ENCODE data around the gene HARS1.

Gene HARS1

DNA sequence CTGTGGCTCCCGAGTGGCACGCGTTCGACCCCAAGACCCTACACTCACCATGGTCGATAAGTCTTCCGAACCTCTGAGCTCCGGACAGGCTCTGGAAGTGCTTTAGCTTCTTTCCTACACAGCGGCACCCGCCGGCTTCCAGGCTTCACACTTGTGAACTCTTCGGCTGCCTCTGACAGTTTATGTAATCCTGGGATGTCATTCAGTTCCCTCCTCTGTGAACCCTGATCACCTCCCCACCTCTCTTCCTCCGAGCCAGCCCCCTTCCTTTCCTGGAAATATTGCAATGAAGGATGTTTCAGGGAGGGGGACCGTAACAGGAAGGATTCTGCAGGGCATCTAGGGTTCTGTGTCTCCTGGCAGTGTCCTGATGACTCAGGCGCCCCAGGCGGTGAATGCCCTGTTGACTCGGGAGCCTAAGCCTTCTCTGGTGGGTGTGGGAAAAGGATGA lies 58.1 kb downstream of the HARS1 start, which contains the start of gene CD14:
Gene CD14 (minus strand): TSS at position 155 of the 451 bp plus-strand sequence. CDS start 104 bp downstream, at position 51.
- H3K36me3 ChIP-seq (replicated peaks; ENCODE audit: low read depth, low read length): no peaks in the 10 kb centered on the region
- H2AFZ ChIP-seq (ENCODE audit: low read depth, low read length): no peak within 1 kb of the TSS
- H3K9me3 ChIP-seq (ENCODE audit: insufficient read depth, low read length): no peaks in the 10 kb centered on the region
- H4K20me1 ChIP-seq (ENCODE audit: insufficient read depth, low read length): no peaks in the 10 kb centered on the region
- no peak for TF ChIP-seq EZH2phosphoT487 (IDR thresholded peaks at IDR 0.05; ENCODE audit: low read depth)
- TF ChIP-seq, protein P1, sequence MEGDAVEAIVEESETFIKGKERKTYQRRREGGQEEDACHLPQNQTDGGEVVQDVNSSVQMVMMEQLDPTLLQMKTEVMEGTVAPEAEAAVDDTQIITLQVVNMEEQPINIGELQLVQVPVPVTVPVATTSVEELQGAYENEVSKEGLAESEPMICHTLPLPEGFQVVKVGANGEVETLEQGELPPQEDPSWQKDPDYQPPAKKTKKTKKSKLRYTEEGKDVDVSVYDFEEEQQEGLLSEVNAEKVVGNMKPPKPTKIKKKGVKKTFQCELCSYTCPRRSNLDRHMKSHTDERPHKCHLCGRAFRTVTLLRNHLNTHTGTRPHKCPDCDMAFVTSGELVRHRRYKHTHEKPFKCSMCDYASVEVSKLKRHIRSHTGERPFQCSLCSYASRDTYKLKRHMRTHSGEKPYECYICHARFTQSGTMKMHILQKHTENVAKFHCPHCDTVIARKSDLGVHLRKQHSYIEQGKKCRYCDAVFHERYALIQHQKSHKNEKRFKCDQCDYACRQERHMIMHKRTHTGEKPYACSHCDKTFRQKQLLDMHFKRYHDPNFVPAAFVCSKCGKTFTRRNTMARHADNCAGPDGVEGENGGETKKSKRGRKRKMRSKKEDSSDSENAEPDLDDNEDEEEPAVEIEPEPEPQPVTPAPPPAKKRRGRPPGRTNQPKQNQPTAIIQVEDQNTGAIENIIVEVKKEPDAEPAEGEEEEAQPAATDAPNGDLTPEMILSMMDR (IDR thresholded peaks at IDR 0.05; ENCODE audit: low read depth, low read length): no peak
- H3K4me2 ChIP-seq (ENCODE audit: low read length): no peak within 1 kb of the TSS
- no peak within 1 kb of the TSS for H3K27ac ChIP-seq (ENCODE audit: low read length)
- H3K4me3 ChIP-seq (ENCODE audit: low read length): no peak within 1 kb of the TSS
- H3K4me1 ChIP-seq (ENCODE audit: low read length): peaks cover 18% of the 10 kb centered on the region
- H3K27me3 ChIP-seq (ENCODE audit: low read depth, low read length): no peaks in the 10 kb centered on the region
- no peak within 1 kb of the TSS for H3K9ac ChIP-seq (ENCODE audit: low read length)
- no peaks in the 10 kb centered on the region for H3K79me2 ChIP-seq (ENCODE audit: low read length)

DNA sequence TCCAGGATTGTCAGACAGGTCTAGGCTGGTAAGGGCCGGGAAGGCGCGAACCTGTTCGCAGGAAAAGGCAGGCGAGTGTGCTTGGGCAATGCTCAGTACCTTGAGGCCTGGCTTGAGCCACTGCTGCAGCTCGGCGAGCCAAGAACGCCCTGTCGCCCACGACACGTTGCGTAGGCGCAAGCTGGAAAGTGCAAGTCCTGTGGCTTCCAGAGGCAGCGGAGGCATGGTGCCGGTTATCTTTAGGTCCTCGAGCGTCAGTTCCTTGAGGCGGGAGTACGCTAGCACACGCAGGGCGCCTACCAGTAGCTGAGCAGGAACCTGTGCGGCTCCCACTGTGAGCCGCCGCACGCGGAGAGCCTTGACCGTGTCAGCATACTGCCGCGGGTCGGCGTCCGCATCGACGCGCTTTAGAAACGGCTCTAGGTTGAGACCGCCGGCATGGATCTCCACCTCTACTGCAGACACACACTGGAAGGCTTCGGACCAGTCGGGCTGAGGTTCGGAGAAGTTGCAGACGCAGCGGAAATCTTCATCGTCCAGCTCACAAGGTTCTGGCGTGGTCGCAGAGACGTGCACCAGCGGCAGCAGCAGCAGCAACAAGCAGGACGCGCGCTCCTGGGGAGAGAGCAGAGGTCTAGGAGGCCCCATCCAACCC lies 58.7 kb downstream of the HARS1 start:
- Histone ChIP-seq H4K20me1 (ENCODE audit: insufficient read depth, low read length) (no peaks in the 10 kb centered on the region), H3K4me3 (ENCODE audit: low read length) (no peak overlapping the region), H2AFZ (ENCODE audit: low read depth, low read length) (no peak overlapping the region), H3K9me3 (ENCODE audit: insufficient read depth, low read length) (0 out of 2 replicates have a peak, but pooled peaks cover under 1% of the 10 kb centered on the region), H3K27ac (ENCODE audit: low read length) (no peak overlapping the region), H3K36me3 (replicated peaks; ENCODE audit: low read depth, low read length) (no peaks in the 10 kb centered on the region), H3K79me2 (ENCODE audit: low read length) (no peaks in the 10 kb centered on the region), H3K4me1 (ENCODE audit: low read length) (peaks cover 18% of the 10 kb centered on the region), H3K4me2 (ENCODE audit: low read length) (no peak overlapping the region), H3K27me3 (ENCODE audit: low read depth, low read length) (no peaks in the 10 kb centered on the region), H3K9ac (ENCODE audit: low read length) (no peak overlapping the region)
- TF ChIP-seq, protein P1 (IDR thresholded peaks at IDR 0.05; ENCODE audit: low read depth, low read length): no peak

DNA sequence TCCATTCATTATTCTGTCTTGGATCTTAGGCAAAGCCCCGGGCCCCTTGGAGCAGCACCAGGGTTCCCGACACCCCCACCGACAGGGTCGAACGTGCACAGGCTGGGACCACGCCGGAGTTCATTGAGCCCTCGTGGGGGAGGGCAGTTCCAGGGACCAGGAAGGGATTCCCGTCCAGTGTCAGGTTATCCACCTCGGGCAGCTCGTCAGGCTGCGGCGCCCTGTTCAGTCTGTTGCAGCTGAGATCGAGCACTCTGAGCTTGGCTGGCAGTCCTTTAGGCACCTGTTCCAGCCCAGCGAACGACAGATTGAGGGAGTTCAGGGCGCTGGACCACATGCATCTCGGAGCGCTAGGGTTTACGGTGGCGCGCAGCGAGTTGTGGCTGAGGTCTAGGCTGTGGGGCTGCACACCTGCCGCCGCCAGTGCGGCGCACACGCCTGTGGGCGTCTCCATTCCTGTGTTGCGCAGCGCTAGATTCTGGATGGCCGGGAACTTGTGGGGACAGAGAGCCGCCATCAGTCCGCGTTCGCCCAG lies 59.3 kb downstream of the HARS1 start:
- H4K20me1 ChIP-seq (ENCODE audit: insufficient read depth, low read length): no peaks in the 10 kb centered on the region
- H2AFZ ChIP-seq (ENCODE audit: low read depth, low read length): no peak overlapping the region
- TF ChIP-seq, protein P1 (IDR thresholded peaks at IDR 0.05; ENCODE audit: low read depth, low read length): no peak
- no peak for TF ChIP-seq EZH2phosphoT487 (IDR thresholded peaks at IDR 0.05; ENCODE audit: low read depth)
- no peak overlapping the region for H3K27ac ChIP-seq (ENCODE audit: low read length)
- H3K27me3 ChIP-seq (ENCODE audit: low read depth, low read length): no peaks in the 10 kb centered on the region
- H3K4me1 ChIP-seq (ENCODE audit: low read length): peaks cover 18% of the 10 kb centered on the region
- H3K36me3 ChIP-seq (replicated peaks; ENCODE audit: low read depth, low read length): no peaks in the 10 kb centered on the region
- no peaks in the 10 kb centered on the region for H3K79me2 ChIP-seq (ENCODE audit: low read length)
- 0 out of 2 replicates have a peak, but pooled peaks cover 6% of the 10 kb centered on the region for H3K9me3 ChIP-seq (ENCODE audit: insufficient read depth, low read length)
- H3K9ac ChIP-seq (ENCODE audit: low read length): no peak overlapping the region
- H3K4me3 ChIP-seq (ENCODE audit: low read length): no peak overlapping the region
- H3K4me2 ChIP-seq (ENCODE audit: low read length): no peak overlapping the region

DNA sequence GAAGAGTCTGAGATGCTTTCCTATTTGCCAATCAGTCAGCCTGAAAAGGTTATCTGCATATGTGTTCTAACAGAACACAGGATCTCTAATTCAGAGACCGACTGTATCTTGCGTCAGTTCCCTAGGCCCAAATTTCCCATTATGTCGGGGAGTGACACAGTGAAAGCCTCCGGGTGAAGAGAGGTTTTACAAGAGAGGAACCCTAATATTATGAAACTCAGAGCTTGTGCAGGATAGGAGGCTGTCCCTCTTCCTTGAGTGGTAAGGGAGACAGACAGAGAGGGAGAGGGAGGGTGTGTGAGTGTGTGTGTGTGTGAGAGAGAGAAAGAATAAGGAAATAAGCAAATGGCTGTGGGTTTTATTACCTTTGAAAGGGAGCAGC lies 60.1 kb downstream of the HARS1 start:
- Histone ChIP-seq H4K20me1 (ENCODE audit: insufficient read depth, low read length) (no peaks in the 10 kb centered on the region), H3K4me2 (ENCODE audit: low read length) (no peak overlapping the region), H3K4me1 (ENCODE audit: low read length) (peaks cover 18% of the 10 kb centered on the region), H3K79me2 (ENCODE audit: low read length) (no peaks in the 10 kb centered on the region), H3K4me3 (ENCODE audit: low read length) (no peak overlapping the region), H3K9ac (ENCODE audit: low read length) (no peak overlapping the region), H3K27me3 (ENCODE audit: low read depth, low read length) (no peaks in the 10 kb centered on the region), H3K27ac (ENCODE audit: low read length) (no peak overlapping the region), H3K9me3 (ENCODE audit: insufficient read depth, low read length) (0 out of 2 replicates have a peak, but pooled peaks cover 6% of the 10 kb centered on the region), H2AFZ (ENCODE audit: low read depth, low read length) (no peak overlapping the region), H3K36me3 (replicated peaks; ENCODE audit: low read depth, low read length) (no peaks in the 10 kb centered on the region)
- TF ChIP-seq EZH2phosphoT487 (IDR thresholded peaks at IDR 0.05; ENCODE audit: low read depth): no peak
- TF ChIP-seq, protein P1 (IDR thresholded peaks at IDR 0.05; ENCODE audit: low read depth, low read length): no peak
